Adipose tissue (tissue), 3 donors: ENCODE measurements around the gene SERTAD3. TPM values are rescaled to one million over a fixed set of nuclear protein-coding genes. Genes with fewer than 3 reads are reported as not detected.

ENCODE experiments used
- H3K27ac ChIP-seq: one replicate; pipeline ENCODE4 v1.5.1; 2013; ENCODE audit warnings: low read depth, low read length
- WGBS, 3 donors: extraction: QIAGEN DNeasy Blood & Tissue Kit; methylation state at CpG; one replicate each; pipeline ENCODE4 v1.1.7; 2013; 5-methylcytosine and 5-hydroxymethylcytosine counted together
- polyA plus RNA-seq, 3 donors: library from polyadenylated mRNA; stranded (reverse); fragments of 200-250 nt; gene quantifications; one replicate each; pipeline ENCODE4 v1.2.3, GENCODE V29; 2013
- donor health status: healthy with polysubstance abuse.
- donor health status: Bipolar disorder and iron deficiency.
- donor health status: healthy.

SERTAD3 gene
- polyA plus RNA-seq, 3 donors = 8.3 to 57.5 (median 13.3) TPM

- H3K27ac ChIP-seq = no peak overlapping the region
- 74 to 78% (median 76%) methylated on average over 12 to 13 of the region's 13 CpGs for WGBS, 3 donors
Observed at GRCh38 chr19:40394816-40395210, 49.3 kb downstream of the SERTAD3 start.

- no peak overlapping the region for H3K27ac ChIP-seq
- 90 to 91% (median 91%) methylated on average over 40 to 41 of the region's 41 CpGs for WGBS, 3 donors
Observed at GRCh38 chr19:40393894-40394815, 50.0 kb downstream of the SERTAD3 start.

DNA sequence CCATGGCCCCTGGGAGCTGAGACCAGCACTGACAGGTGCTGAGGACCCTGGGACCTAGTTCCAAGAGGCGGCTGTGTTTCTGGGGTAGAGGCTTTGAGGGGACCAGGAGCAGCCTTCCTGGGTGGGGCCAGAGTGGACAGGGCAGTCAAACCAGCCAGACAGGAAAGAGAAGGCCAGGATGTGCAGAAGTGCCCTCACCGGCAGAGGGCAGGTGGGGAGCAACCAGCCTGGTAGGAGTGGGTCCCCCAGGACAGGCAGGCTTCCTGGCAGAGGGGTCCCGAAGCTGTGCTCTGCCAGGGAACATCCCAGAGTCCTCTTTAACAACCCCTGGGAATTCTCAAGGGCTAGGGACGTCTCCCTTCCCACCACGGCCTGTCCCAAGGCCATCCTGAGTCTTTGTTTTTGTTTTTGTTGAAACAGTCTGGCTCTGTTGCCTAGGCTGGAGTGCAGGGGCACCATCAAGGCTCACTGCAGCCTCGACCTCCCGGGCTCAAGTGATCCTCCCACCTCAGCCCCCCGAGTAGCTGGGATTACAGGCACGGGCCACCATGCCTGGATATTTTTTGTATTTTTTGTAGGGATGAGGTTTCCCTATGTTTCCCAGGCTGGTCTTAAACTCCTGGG, 51.1 kb downstream of the SERTAD3 start:
- H3K27ac ChIP-seq = no peak overlapping the region
- WGBS, 3 donors = 36 to 60% (median 52%) methylated on average over 8 to 9 of the region's 9 CpGs

DNA sequence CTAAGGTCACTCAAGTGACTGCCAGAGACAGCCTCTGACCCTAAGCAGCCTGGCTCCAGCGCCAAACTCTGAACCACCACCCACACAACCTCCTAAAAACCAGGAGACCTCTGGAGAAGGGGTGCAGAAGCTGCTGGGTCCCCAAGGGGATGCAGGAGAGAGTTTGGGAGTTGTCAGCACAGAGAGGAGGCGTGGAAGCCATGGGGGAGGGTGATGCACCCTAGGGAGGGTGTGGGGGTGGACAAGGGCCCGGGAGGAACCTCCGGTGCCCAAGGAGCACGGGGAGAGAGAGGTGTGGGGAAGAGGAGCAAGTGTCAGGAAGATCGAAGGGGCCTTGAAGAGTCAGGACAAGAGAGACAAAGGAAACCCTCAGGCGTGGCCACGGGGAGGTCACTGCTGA, 52.0 kb downstream of the SERTAD3 start:
- H3K27ac ChIP-seq = no peak overlapping the region
- WGBS, 3 donors = 75 to 80% (median 78%) methylated on average over 8 of the region's 8 CpGs

Other genes starting within 250 kb of the SERTAD3 start
- under 1 TPM in 1 of 3 donors, not detected in 2; 0.10 TPM for gene TTC9B, start 226.0 kb downstream of the SERTAD3 start, polyA plus RNA-seq
- 1 to 10 TPM in 1 of 3 donors, under 1 TPM in 1, not detected in 1; 0.21 to 1.7 TPM for gene CCNP, start 217.6 kb downstream of the SERTAD3 start, polyA plus RNA-seq
- 100 to 1,000 TPM in 1 of 3 donors, 10 to 100 TPM in 2; 49.0 to 172 (median 64.1) TPM for gene AKT2, start 159.0 kb downstream of the SERTAD3 start, polyA plus RNA-seq
- gene C19orf47, start 95.9 kb downstream of the SERTAD3 start, polyA plus RNA-seq = 10 to 100 TPM in 1 of 3 donors, 1 to 10 TPM in 2; 5.0 to 10.9 (median 8.4) TPM
- gene PLD3, start 95.6 kb downstream of the SERTAD3 start, polyA plus RNA-seq = 100 to 1,000 TPM; 109 to 160 (median 130) TPM
- gene HIPK4, start 54.2 kb downstream of the SERTAD3 start, polyA plus RNA-seq = under 1 TPM in 2 of 3 donors, not detected in 1; 0.02 to 0.10 TPM
- gene PRX, start 31.0 kb downstream of the SERTAD3 start, polyA plus RNA-seq = 1 to 10 TPM; 2.3 to 4.5 (median 2.4) TPM
- 10 to 100 TPM in 2 of 3 donors, 1 to 10 TPM in 1; 5.5 to 65.3 (median 44.1) TPM for gene SERTAD1, start 18.3 kb downstream of the SERTAD3 start, polyA plus RNA-seq
- 100 to 1,000 TPM; 109 to 235 (median 220) TPM for gene BLVRB, start 21.4 kb upstream of the SERTAD3 start, polyA plus RNA-seq
- 1 to 10 TPM; 1.3 to 4.1 (median 2.2) TPM for gene SPTBN4, start 22.7 kb upstream of the SERTAD3 start, polyA plus RNA-seq
- gene SHKBP1, start 132.5 kb upstream of the SERTAD3 start, polyA plus RNA-seq = 10 to 100 TPM; 35.6 to 67.6 (median 55.1) TPM
- gene LTBP4, start 157.0 kb upstream of the SERTAD3 start, polyA plus RNA-seq = 100 to 1,000 TPM in 2 of 3 donors, 10 to 100 TPM in 1; 35.5 to 125 (median 124) TPM
- gene NUMBL, start 246.3 kb upstream of the SERTAD3 start, polyA plus RNA-seq = 10 to 100 TPM in 2 of 3 donors, 1 to 10 TPM in 1; 7.1 to 30.7 (median 27.2) TPM